Right lung (tissue), 10 donors: Measurements from ENCODE around the gene EFCAB5. TPM values are rescaled to one million over a fixed set of nuclear protein-coding genes. Genes with fewer than 3 reads are reported as not detected.
"Not testable (repeated sequence)": the region's sequence is repeated elsewhere in the genome, so short reads cannot be mapped to it uniquely, and the experiment has no call there.

Experiments
- DNase-seq, 2 donors: peaks; one replicate each; pipeline ENCODE4 v3.0.0-alpha.2; 2013
- long read RNA-seq, 8 donors: transcript quantifications; one replicate each; lab custom pipeline, GENCODE V29; 2026
- polyA plus RNA-seq, 5 donors: library from polyadenylated mRNA; unstranded; fragments of 120-200 nt; gene quantifications; one replicate each; pipeline versions ENCODE4 v1.2.1 to v1.2.3, GENCODE V29; 2013; ENCODE audit warnings: inconsistent platforms in 1 of 5, low replicate concordance in 1 of 5; ENCODE audit not compliant: insufficient read length in 5 of 5, insufficient read depth in 1 of 5

The EFCAB5 gene
- polyA plus RNA-seq: 1 to 10 TPM in 4 of 5 donors, under 1 TPM in 1; 0.96 to 2.2 (median 1.3) TPM
- long read RNA-seq, donor 1: 0 reads
- long read RNA-seq, donor 2: 0 reads
- long read RNA-seq, donor 3: 0 reads
- long read RNA-seq, donor 4: 0 reads
- long read RNA-seq, donor 5: 0 reads
- long read RNA-seq, donor 6: 0 reads
- long read RNA-seq, donor 7: 0 reads
- long read RNA-seq, donor 8: 0 reads

- no peak for DNase-seq
These were observed at the start of gene EFCAB5 for GRCh38 chr17:29941334-29941733. Gene EFCAB5 (plus strand): TSS chr17:29941634. CDS start chr17:29941797, 163 bp downstream.

GRCh38 chr17:29892201-29892600 lies 49.2 kb upstream of the EFCAB5 start:
- DNase-seq: no peak

DNA sequence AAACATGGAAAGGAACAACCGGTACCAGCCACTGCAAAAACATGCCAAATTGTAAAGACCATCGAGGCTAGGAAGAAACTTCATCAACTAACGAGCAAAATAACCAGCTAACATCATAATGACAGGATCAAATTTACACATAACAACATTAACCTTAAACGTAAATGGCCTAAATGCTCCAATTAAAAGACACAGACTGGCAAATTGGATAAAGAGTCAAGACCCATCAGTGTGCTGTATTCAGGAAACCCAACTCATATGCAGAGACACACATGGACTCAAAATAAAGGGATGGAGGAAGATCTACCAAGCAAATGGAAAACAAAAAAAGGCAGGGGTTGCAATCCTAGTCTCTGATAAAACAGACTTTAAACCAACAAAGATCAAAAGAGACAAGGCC lies 44.3 kb upstream of the EFCAB5 start:
- DNase-seq: not testable (repeated sequence)

DNA sequence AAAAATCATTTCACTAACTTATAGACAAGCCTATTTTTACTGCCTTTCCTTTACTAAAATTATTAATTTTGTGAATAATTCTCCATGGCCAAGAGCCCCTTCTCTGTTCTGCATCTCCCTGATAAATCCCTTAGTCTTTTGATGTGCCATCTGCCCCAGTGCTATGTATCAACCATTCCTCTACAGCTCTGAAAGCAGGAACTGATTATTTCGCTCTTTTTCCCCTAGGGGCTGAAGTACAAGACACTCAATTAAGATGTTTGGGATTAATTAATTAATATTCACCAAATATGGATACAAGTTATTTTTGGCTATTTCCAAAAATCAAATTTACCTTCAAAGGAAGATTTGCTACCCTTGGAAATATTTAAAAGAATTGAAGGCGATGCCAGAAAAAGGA lies 38.0 kb upstream of the EFCAB5 start:
- no peak for DNase-seq

DNA sequence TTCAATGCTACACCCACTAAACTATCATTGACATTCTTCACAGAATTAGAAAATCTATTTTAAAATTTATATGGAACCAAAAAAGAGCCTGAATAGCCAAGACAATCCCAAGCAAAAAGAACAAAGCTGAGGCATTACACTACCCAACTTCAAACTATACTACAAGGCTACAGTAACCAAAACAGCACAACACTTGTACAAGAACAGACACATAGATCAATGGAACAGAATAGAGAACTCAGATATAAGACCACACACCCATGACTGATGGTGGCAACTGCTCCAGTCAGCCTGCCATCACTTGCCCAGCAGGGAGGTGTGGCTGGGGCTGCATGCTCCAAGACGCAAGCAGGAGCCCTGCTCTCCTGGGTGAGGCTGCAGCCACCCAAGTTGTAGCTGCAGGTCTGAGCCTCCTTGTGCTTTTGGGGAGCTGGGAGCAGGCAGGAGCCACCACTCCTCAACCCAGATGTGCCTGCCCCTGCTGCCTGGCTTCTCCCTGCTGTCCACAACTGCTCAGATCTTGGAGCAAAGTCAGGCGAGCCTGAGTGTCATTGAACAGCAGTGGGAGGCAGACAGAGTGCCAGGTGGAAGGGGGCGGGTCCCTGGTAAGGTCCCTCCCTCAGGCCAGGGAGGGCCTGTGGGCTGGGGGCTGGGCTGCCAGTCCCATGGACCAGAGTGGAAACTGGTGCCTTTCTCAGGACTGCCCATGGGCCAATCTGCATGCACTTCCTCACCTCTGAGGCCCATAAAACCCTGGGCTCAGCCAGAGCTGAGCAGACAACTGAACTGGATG lies 36.2 kb upstream of the EFCAB5 start:
- no peak for DNase-seq

GRCh38 chr17:29905879-29906167 lies 35.6 kb upstream of the EFCAB5 start:
- no peak for DNase-seq

DNA sequence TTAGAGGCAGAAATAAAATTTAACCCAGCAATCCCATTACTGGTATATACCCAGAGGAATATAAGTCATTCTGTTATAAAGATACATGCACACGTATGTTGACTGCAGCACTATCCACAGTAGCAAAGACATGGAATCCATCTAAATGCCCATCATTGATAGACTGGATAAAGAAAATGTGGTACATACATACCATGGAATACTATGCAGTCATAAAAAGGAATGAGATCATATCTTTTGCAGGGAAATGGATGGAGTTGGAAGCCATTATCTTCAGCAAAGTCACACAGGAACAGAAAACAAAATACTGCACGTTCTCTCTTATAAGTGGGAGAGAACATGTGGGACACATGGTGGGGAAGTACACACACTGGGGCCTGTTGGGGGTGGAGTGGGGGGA lies 34.5 kb upstream of the EFCAB5 start:
- no peak for DNase-seq

DNA sequence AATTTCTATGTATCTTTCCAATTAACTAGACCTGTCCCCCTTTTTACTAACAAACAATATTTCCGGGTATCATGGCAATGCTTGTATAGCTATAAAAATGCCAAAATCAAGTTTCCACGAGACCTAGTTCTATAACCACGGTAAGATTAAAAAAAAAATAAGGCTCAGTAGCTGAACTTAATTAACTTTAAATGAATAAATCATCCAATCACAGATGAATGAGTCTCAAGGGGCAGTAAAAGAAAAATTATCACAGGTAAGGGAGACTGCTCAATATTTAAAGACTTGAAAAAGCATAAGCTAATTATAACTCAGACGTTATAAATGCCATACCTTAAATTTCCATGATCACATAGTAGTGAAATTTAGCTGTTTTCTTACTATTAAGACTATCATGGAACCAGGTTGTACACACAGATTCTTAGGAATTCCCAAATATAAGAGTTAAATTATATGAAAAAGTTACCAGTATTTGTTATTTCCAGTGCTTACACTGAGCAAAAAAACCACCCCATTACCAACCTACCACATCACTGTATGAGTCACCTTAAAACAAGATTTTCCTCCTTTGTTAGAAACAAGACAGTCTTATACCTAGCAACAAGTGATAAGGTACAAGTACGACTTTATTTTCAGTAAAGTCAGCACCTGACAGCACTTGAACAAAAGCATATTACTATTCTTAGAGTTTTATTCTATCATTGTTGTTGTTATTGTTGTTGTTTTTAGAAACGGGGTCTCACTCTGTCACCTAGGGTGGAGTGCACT lies 32.0 kb upstream of the EFCAB5 start:
- DNase-seq: no peak

DNA sequence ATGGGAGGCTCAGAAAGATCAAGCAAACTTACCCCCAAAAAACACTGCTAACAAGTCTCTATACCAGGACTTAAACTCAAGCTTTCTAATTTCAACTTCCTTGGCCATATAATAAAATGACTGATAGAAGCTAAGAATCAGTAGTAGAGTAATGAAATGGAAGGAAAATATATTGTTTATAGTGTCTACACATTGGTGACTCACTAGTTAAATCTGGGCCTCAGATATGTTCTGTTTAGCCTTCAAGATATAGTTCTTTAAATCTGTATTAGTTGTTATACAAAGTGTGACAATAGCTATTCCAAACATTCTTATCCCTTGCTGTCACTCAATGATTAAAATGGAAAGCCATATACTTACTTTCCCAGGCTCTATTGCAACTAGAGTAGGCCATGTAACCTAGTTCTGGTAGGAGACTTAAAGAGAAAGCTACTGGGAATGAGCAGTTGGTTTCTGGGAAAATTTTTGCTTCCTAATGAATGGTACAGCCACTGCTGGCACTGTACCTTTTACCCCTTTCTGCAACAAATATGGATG lies 29.7 kb upstream of the EFCAB5 start:
- DNase-seq: no peak

- DNase-seq: no peak
These were observed 26.5 kb upstream of the EFCAB5 start for GRCh38 chr17:29914819-29915537.

GRCh38 chr17:29918016-29918415 lies 23.4 kb upstream of the EFCAB5 start:
- no peak for DNase-seq

DNA sequence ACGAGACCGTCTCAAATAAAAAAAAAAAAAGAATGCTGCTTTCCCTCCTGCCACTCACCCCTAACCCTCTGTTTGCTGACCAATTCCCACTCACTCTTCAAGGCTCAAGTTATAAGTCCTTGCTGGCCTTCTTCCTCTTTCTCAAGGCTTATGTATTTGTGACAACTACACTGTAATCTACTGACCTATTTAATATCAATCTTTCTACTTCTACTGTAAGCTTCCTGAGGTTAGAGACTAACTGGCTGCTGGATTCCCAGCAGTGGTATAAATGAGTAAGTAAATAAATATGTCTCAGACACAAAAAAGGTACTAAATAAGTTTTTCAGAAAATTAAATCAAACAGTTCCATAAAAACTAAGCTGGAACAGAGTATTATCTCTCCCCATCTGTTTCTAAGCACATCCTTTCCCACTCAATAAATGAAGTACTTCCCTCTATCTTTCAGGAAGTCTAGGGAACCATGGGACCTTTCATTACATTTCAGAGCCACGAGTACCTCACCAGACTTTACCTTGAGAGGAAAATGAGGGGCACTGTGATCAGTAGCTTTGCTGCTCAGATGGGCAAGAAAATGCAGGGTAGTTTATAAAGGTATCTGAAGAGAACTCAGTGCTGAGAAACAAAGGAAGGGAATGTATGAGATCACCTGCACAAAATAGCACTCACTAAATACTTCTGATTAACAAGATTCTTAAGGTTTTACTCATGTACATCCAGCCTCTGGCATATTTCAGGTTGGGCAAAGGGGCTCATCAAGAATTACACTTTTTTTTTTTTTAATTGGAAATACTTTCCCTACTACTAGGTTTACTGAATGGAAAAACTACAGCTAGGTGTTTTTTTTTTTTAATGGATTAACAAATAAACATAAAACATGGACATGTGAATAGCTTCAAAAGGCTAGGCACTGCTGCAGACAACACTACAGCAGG lies 22.2 kb upstream of the EFCAB5 start:
- DNase-seq: no peak

DNA sequence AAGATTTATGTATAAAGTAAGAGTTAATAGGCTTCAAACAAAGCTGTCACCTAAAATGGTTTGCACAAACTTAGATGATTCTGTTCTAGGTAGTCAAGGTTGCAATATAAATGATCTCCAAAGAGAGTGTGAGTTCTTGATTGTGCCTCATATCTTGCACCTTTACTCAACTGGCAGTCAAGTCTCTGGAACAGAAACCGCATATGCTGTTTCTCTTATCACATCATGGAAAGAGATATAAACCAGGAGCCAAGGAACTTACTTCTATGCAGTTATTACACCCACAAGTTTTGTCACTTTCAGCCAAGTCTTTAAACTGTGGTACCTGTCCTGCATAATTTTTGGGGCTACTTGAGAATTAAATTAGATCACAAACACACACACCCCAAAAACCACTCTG lies 16.6 kb upstream of the EFCAB5 start:
- DNase-seq: no peak

DNA sequence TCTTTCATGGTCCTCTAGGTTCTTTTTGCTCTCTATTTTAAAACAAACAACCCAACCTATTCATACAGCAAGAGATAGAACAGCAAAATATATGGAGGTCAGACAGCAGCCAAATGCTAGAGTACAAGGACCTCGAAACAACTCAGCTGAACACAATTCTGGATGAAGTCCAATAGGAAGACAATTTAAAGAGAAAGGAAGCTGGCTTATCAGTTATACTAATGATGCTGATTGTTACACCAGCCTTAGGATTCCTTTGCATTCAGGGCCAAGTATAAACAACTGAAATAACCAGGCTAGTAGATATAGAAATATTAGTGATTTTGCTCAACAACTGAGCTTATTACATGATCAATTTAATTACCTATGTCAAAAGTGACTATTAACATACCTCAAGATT lies 13.9 kb upstream of the EFCAB5 start:
- no peak for DNase-seq

- peak in 1 of 2 donors; percentile 10 for DNase-seq
These were observed 12.4 kb upstream of the EFCAB5 start for GRCh38 chr17:29929006-29929532.

GRCh38 chr17:29929533-29930408 lies 11.7 kb upstream of the EFCAB5 start, which contains the start of gene SSH2:
Gene SSH2 (minus strand): TSS chr17:29930228. CDS start chr17:29930000, 228 bp downstream.
- DNase-seq: peak; percentile 75 to 80

- peak in 1 of 2 donors; percentile 10 for DNase-seq
These were observed 10.9 kb upstream of the EFCAB5 start for GRCh38 chr17:29930409-29931010.

- peak; percentile 63 to 81 for DNase-seq
These were observed 10.1 kb upstream of the EFCAB5 start for GRCh38 chr17:29931231-29931932.
